22Rv1 (cell line): ENCODE measurements around the gene CD48.
"Not testable (repeated sequence)": the region's sequence is repeated elsewhere in the genome, so short reads cannot be mapped to it uniquely, and the experiment has no call there.

Experiments used
- CTCF ChIP-seq: fragments of 450-650 bp; IDR thresholded peaks from 2 replicates; pipeline ENCODE4 v1.5.1; 2017; ENCODE audit warnings: mild to moderate bottlenecking
- ZFX ChIP-seq: fragments of 450-650 bp; IDR thresholded peaks from 2 replicates; pipeline ENCODE4 v1.6.1; 2017; ENCODE audit warnings: antibody characterized with exemption, borderline replicate concordance

DNA sequence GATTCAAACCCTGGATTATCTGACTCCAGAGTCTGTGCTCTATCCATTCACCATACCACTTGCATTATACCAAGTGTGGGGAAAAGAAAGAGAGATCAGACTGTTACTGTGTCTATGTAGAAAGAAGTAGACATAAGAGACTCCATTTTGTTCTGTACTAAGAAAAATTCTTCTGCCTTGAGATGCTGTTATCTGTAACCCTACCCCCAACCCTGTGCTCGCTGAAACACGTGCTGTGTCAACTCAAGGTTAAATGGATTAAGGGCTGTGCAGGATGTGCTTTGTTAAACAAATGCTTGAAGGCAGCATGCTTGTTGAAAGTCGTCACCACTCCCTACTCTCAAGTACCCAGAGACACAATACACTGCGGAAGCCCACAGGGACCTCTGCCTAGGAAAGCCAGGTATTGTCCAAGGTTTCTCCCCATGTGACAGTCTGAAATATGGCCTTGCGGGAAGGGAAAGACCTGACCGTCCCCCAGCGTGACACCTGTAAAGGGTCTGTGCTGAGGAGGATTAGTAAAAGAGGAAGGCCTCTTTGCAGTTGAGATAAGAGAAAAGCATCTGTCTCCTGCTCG lies 59.5 kb downstream of the CD48 start:
- TF ChIP-seq CTCF, ZFX: not testable (repeated sequence)
